Measurements from ENCODE around the gene HECW1.

The HECW1 gene

DNA sequence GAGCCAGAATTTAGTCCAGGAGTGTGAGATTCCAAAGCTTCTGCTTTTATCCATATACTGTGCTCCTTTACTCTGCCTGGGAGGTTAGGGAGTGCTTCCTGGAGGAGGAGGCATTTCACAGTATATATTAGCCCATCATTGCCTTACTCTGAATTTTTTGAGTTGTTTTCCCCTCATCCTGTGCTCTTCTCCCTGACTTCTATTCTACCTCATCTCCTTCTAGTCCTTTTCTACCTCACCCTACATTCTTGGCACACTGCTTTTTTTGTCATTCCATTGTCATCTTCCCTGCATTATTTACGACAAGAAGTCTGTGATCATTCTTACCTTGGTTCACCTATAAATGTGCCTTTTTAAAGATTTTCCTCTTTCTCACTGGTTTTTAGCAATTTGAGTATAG is 491.8 kb downstream of the HECW1 start:
- TF ChIP-seq CREB1 (IDR thresholded peaks at IDR 0.05; ENCODE audit: low read depth) (no peak), EP300 (IDR thresholded peaks at IDR 0.05; ENCODE audit: borderline replicate concordance) (no peak), USF1 (IDR thresholded peaks at IDR 0.05) (no peak), CEBPB (IDR thresholded peaks at IDR 0.05) (no peak)
- TF ChIP-seq, protein P1, sequence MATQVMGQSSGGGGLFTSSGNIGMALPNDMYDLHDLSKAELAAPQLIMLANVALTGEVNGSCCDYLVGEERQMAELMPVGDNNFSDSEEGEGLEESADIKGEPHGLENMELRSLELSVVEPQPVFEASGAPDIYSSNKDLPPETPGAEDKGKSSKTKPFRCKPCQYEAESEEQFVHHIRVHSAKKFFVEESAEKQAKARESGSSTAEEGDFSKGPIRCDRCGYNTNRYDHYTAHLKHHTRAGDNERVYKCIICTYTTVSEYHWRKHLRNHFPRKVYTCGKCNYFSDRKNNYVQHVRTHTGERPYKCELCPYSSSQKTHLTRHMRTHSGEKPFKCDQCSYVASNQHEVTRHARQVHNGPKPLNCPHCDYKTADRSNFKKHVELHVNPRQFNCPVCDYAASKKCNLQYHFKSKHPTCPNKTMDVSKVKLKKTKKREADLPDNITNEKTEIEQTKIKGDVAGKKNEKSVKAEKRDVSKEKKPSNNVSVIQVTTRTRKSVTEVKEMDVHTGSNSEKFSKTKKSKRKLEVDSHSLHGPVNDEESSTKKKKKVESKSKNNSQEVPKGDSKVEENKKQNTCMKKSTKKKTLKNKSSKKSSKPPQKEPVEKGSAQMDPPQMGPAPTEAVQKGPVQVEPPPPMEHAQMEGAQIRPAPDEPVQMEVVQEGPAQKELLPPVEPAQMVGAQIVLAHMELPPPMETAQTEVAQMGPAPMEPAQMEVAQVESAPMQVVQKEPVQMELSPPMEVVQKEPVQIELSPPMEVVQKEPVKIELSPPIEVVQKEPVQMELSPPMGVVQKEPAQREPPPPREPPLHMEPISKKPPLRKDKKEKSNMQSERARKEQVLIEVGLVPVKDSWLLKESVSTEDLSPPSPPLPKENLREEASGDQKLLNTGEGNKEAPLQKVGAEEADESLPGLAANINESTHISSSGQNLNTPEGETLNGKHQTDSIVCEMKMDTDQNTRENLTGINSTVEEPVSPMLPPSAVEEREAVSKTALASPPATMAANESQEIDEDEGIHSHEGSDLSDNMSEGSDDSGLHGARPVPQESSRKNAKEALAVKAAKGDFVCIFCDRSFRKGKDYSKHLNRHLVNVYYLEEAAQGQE (IDR thresholded peaks at IDR 0.05; ENCODE audit: low read depth) = no peak

GRCh38 chr7:43609097-43609496 is 496.6 kb downstream of the HECW1 start:
- no peak for TF ChIP-seq ZBTB7A (IDR thresholded peaks at IDR 0.05; ENCODE audit: low read depth)
- TF ChIP-seq, protein P1 (IDR thresholded peaks at IDR 0.05; ENCODE audit: low read depth) = peak; percentile 44; the same call in 1 of the 2 replicates

GRCh38 chr7:43612128-43612527 is 499.7 kb downstream of the HECW1 start:
- no peak for TF ChIP-seq USF1 (IDR thresholded peaks at IDR 0.05)
- no peak for TF ChIP-seq NFIC (IDR thresholded peaks at IDR 0.05)
- no peak for TF ChIP-seq RAD21 (IDR thresholded peaks at IDR 0.05; ENCODE audit: low read depth)

DNA sequence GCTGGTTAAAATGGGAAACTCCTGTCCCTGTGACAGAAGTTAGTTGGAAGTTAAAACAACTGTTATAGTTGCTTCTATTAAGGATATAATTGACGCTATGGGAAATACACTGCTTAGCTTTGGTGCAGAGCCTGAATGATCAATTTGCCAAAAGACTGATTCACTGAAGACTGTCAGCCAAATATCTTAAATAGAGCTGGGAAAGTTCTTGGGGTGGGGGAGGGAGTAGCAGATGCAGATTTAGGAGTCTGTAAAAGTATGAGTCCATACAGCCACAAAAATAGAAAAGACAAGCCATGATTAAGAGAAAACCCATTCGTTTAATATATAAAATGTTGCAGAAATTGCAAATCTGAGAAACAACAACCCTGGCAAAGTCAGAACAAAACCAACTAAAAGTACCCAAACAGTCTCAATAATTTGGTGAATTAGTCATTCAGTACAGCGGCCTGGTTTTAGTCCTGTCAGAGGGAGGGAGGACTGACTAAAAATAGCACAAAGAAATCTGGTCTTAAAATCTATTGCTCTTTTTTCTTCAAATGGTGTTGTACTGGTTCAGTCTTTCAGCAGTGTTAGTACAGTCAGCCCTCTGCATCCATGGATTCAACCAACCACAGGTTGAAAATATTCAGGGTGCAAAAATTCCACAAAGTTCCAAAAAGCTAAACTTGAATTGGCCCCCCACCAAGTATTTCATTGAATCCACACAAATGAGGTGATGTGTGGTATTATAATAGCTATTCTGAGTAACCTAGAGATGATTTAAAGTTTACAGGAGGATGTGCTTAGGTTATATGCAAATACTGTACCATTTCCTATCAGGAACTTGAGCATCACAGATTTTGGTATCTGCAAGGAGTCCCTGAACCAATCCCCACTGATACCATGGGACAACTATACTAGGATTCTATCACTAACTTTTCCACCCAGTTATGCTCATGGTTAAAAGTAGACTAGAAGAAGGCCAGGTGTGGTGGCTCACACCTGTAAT is 500.4 kb downstream of the HECW1 start:
- no peak for TF ChIP-seq EP300 (IDR thresholded peaks at IDR 0.05; ENCODE audit: borderline replicate concordance)
- TF ChIP-seq, protein P1 (IDR thresholded peaks at IDR 0.05; ENCODE audit: low read depth) = no peak
- TF ChIP-seq CEBPB (IDR thresholded peaks at IDR 0.05) = no peak
- TF ChIP-seq TCF12 (IDR thresholded peaks at IDR 0.05; ENCODE audit: low read depth) = no peak
- TF ChIP-seq USF1 (IDR thresholded peaks at IDR 0.05) = no peak
- no peak for TF ChIP-seq TAF1 (IDR thresholded peaks at IDR 0.05; ENCODE audit: low read depth)
